ENCODE data around the gene SRF.

SRF gene

DNA sequence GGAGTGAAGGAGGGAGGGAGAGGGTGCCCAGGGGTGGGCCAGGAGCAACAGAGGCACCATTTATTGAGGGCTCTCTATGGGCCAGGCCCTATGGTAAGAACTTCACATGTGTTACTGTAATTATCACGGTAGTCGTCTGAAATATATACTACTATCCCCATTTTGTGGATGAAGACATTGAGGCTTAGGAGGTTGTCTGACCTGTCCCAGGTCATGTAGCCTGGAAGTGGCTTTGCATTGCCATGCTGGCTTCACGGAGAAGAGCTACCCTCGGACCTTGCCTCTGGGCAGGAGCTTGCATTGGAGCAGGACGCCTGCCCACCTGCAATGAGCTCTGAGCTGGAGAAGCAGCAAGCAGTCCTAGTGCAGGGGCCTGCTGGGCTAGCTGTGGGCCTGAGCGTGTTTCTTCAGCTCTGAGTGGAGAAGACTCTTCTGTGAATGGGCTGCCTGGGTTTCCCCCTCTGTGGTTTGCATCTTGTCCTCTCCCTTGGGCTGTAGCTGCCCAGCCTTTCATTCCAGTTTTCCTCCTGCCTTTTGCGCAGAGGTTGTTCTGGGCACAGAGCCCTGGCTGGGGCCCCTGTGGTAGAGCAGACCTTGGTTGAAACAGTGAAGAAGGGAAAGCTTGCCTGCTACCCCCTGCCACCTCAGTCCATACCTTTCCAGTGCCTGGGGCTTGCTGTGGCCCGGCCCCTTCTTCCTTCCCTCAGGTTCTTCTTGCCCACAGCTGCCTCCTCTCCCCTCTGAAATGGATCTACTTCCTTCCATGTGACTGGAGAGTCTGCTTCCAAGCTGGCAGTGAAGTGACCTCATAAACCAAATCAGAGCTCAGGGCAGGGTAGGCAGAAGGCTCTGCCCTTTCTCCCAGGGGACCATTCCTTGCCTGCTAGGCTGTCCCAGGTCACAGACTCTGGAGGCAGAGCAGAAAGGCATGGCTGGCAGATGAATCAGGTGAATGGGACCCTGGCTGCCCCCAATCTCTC is 24.1 kb upstream of the SRF start:
- no peak for DNase-seq (ENCODE audit: extremely low read depth in 1 of 2, low read depth in 1 of 2)

DNA sequence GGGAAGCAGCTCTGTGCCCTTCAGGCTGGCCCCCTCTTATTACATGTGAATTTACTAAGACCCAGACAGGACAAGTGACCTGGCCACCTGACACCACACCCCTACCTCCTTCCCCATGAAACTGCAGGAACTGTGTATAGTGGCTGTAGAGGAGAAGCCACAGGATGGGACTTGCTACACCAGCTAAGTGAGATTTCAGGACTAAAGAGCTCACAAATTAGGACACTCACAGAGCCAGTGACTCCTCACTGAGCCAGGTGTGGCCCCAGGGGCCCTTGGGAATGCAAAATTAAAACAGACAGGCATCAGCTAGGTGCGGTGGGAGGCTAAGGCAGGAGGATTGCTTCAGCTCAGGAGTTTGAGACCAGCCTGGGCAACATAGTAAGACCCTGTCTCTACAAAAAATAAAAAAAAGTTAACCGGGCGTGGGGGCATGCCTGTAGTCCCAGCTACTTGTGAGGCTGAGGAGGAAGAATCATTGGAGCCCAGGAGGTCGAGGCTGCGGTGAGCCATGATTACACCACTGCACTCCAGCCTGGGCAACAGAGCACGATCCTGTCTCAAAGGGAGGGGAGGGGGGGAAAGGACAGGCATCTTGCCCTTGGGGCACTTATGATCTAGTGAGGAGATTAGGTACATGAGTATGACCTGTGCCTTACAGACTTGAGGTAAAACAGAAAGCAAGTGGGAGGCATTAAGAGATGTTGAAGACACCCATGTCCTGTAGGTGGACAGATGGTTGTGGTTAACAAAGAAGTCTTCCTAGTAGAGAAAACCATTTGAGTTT is 23.2 kb upstream of the SRF start:
- no peak for DNase-seq (ENCODE audit: extremely low read depth in 1 of 2, low read depth in 1 of 2)

DNA sequence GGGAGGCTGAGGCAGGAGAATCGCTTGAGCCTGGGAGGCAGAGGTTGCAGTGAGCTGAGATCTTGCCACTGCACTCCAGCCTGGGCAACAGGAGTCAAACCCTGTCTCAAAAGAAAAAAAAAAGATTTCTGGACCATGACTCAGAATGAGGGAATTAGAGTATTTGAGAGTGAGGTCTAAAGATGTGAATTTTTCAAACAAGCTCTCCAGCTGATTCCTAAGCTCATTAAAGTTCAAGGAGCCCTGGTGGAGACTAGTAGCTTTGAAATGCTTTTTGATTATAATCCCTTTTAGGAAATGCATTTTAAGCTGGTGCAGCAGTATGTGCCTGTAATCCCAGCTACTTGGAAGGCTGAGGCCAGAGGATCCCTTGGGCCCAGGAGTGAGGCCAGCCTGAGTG is 21.8 kb upstream of the SRF start:
- DNase-seq (ENCODE audit: extremely low read depth in 1 of 2, low read depth in 1 of 2): no peak

DNA sequence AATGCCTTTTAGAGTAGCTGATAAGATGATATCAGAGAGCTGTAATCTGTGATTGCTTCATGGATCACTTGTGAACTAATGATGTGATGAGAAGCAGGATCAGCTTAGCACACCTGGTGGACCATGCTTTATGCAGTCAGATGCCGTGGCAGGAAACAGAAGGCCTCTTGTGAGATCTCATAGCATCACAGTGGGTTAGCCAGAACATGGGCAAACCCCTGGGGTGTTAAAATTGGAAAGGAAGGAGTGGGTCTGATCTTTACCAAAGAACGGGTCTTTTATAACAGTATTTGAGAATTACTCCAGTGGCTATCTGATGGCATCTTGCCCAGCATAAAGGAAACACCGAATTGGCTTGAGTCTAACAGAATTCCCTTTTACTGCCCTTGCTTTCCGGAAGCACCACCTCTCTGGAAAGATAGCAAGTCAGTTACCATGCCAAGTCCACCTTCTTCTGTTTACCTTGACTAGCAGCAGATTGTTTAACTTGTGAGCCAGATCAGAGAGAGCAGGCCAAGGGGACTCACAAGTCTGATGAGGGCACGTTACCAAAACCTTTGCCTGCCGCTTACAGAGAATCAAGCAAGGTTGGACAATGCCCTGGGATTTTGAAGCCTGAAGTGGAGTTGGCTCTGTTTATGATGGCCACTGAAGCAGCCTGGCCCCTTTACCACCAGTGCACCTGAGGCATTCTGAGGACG is 20.9 kb upstream of the SRF start:
- DNase-seq (ENCODE audit: extremely low read depth in 1 of 2, low read depth in 1 of 2): no peak

DNA sequence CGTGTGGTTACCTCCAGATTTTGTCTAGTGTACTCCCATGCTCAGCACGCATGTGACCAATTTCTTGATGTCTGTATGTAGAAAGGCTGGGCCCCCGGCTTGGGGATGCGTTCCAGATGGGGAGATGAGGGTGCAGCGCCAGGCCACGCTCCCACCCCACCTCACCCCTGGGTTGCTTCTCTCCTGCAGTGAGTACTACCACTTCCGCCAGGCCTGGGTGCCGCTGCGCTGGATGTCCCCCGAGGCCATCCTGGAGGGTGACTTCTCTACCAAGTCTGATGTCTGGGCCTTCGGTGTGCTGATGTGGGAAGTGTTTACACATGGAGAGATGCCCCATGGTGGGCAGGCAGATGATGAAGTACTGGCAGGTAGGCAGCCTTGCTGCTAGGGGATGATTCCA is 11.5 kb upstream of the SRF start:
- DNase-seq (ENCODE audit: extremely low read depth in 1 of 2, low read depth in 1 of 2): no peak

DNA sequence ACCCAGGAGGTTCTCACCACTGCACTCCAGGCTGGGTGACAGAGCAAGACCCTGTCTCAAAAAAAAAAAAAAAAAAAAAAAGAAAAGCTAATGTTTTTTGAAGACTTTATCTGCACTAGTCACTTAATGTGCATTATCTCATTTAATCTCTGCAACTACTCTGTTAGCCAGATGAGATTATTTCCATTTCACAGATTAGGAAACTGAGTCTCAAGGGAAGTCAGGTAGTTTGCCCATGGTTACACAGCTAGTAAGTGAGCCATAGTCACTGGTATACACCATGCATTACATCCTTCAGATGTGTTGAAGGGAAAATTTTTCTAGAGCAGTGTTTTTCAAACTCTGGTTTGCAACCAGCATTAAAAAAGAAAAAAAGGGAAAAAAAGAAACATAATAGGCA is 7.2 kb upstream of the SRF start:
- DNase-seq (ENCODE audit: extremely low read depth in 1 of 2, low read depth in 1 of 2): no peak

DNA sequence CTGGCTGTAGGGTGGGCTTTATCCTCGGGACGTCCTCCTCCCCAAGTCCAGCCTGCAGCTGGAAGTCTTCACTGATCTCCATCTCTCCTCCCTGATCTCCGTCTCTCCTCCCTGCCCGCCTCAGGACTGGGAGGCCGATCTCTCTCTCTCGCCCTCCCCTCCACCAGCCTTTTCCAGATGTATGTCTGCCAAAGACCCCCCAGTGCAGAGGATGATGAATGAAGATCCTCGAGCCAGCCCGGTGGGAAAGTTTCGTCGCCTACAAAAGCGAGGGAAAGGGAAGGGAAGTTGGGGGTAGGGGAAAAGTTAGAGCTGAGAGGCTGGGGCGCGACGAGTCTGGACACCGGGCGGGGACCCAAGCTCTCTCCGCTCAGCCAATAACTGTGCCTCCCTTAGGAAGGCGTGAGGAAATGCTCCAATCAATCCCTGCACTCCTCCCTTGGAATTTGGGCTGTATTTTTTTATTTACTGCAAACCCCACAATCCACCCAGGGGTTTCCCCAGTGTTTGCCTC is 595 bp upstream of the SRF start:
- DNase-seq (ENCODE audit: extremely low read depth in 1 of 2, low read depth in 1 of 2): no peak

DNA sequence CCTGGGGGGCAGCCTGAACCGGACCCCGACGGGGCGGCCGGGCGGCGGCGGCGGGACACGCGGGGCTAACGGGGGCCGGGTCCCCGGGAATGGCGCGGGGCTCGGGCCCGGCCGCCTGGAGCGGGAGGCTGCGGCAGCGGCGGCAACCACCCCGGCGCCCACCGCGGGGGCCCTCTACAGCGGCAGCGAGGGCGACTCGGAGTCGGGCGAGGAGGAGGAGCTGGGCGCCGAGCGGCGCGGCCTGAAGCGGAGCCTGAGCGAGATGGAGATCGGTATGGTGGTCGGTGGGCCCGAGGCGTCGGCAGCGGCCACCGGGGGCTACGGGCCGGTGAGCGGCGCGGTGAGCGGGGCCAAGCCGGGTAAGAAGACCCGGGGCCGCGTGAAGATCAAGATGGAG is 636 bp downstream of the SRF start:
- peak in 1 of 2 donors; percentile 28 for DNase-seq (ENCODE audit: extremely low read depth in 1 of 2, low read depth in 1 of 2)

DNA sequence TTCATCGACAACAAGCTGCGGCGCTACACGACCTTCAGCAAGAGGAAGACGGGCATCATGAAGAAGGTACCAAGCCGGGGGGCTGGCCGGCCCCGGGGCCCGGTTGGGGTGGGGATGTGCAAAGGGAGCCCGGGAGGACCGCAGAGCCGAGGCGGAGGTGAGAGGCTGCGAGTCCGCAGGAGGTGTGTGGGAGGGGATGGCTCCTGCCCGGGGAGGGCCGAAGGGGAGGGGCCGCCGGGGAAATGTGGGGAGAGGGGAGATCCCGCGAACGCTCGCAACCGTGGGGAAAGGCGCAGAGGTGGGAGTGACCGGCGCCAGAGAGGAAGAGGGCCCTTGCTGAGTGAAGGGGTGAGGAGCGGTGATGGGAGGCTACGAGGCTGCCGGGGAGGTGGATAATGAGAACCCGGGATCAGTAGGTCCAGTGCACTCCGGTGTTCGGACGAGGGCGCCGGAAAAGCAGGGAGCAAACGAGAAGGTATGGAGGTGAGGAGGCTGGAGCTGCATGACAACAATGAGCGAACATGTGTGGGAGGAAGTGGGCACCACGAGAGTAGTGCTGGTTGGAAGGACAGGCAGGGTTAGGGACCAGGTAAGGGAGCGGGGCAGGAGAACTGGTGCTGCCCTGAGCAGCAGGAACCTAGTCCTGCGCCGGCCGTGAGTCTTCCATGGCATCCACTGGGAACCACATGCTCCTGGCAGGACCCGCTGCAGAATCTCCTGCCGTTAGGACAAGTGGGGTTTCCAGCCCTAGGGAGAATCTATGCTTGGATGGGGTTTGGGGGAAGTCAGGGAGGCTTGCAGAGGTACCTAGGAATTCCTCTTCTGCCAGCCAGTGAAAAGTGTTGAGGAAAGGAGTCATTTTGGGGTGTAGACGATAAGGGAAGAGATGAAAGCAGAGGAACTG is 1.3 kb downstream of the SRF start:
- peak in 1 of 2 donors; percentile 32 for DNase-seq (ENCODE audit: extremely low read depth in 1 of 2, low read depth in 1 of 2)

DNA sequence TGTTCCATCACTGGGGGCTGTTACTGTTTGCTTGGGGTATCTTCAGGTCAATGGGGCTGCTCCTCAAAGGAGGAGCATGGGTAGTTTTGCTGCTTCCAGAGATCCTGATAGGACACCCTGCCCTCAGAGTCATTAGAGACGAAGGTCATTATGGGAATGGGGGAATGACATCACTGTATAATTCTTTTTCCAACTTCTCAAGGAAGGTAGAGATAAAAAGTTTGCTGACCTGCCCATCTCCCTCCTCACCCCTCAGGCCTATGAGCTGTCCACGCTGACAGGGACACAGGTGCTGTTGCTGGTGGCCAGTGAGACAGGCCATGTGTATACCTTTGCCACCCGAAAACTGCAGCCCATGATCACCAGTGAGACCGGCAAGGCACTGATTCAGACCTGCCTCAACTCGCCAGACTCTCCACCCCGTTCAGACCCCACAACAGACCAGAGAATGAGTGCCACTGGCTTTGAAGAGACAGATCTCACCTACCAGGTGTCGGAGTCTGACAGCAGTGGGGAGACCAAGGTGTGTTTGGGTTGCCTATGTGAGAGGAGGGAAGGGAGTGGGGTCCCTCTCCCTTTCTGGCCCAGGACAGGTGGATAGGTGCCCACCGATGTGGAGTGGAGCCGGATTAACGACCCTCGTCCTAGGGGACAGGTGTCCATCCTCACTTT is 2.7 kb downstream of the SRF start:
- DNase-seq (ENCODE audit: extremely low read depth in 1 of 2, low read depth in 1 of 2): no peak

DNA sequence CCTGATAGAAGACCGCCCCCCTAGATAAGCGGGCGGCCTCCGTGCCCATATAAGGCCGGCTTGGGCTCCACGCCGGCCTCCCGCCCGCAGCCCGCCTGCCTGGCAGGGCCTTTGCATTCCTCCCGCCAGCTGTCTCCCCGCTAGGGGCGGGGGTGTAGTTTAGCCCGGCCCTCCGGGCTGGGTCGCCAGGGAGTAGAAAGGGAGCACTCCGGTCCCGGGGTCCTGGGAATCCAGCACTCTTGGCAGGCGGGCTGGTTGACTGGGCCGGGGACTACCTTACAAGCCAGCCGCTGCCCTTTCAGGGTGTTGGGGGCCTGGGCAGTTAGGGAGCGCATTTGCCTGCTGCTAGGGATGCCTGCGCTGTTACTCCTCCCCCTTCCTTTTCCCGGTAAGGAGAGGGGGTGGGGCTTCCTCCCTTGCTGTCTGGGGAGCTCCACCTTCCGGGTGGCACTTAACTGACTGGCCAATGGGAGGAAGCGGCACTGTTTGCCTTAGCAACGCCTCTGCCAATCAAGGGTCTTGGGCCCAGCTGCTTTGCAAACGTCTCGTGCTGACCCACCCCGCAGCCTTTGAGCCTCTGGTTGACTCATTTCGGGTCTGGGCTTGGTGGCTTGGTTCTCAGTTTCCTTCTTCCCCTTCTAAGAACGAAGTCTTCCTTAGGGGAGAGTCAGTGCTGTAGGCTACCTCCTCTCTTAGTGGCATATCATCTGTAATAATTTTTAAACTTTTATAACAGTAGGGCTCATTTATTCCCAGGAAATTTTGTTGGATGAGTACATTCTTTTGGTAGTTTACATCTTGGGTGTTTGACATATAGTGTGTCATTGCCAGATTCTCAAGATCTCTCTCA is 3.4 kb downstream of the SRF start:
- peak; percentile 85 to 92 for DNase-seq (ENCODE audit: extremely low read depth in 1 of 2, low read depth in 1 of 2)

DNA sequence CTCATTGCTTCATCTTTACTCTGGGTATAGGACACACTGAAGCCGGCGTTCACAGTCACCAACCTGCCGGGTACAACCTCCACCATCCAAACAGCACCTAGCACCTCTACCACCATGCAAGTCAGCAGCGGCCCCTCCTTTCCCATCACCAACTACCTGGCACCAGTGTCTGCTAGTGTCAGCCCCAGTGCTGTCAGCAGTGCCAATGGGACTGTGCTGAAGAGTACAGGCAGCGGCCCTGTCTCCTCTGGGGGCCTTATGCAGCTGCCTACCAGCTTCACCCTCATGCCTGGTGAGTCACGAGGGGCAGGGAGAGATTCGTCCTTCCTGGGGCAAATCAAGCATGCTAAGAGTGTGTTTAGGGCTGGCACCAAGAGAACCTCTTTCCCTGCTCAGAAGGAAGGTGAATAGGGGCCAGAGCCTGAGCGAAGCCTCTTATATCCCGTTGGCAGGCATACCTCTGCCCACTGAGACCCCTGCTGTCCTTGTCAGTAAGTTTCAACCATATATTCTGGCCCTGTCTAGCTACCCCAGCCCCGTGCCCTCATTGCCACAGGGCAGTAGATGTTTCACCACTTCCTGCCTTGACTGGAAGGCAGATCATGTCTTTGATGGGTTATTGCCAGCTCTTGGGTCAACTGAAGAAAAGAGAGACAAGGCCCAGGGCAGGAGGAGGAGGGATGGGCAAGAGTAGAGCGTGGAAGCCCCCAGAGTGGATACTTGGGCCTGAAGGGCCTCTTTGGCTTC is 4.8 kb downstream of the SRF start:
- no peak for DNase-seq (ENCODE audit: extremely low read depth in 1 of 2, low read depth in 1 of 2)

DNA sequence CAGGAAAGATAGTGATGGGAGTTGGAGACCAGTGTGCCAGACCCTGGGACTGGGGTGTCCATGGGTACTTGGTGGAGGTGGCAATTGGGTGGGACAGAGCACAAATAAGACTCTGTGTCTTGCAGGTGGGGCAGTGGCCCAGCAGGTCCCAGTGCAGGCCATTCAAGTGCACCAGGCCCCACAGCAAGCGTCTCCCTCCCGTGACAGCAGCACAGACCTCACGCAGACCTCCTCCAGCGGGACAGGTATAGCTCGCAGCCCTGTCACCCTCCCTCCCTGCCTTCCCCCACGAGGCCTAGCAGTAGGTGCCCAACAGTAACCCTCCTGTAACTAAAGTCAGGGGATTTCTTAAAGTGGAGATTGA is 5.3 kb downstream of the SRF start:
- DNase-seq (ENCODE audit: extremely low read depth in 1 of 2, low read depth in 1 of 2): no peak

DNA sequence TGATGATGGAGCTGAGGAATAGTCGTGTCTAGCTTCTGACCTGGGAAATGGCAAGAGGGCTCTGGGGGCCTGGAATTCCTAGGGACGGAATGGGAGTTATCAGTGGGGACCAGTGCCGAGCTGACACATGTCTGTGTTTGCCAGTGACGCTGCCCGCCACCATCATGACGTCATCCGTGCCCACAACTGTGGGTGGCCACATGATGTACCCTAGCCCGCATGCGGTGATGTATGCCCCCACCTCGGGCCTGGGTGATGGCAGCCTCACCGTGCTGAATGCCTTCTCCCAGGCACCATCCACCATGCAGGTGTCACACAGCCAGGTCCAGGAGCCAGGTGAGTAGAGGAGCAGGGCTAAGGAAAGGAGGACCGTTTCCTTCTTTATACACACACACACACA is 7.1 kb downstream of the SRF start:
- no peak for DNase-seq (ENCODE audit: extremely low read depth in 1 of 2, low read depth in 1 of 2)

DNA sequence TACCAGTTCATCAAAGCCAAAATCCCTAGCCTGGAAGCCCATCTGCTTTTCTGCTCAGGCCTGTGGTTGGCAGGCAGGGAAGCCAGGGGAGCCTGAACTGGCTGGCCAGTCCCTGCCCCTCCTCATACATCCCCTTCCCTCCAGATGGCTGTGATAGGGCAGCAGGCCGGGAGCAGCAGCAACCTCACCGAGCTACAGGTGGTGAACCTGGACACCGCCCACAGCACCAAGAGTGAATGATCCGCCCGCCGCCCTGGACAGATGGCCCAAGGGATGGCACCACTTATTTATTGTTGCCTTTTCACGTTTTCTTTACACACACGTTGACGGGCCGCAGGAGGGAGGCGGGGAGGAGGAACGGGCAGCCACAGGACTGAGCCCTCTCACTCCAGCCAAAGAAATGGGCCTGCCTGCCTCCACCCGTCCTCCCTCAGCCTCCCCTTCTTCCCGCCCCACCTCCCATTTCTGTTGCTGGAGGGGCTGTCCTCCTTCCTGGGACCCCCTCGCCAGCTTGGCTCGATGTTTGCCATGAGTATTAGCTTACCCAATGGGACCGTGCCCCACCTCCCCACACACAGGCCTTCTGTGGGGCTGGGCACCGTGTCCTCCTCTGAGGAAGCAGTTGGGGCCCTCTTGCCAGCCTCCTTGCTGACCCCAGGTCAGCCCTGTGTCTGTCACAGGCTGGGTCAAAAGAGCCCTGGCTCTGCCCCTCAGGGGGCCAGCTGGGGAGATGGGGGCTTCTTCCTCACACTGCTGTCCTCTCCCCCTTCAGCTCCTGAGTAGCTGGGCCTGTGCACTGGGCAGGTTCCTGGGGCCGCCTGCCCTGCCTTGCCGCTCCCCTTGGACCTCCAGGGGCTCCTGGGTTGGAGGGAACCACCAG is 8.1 kb downstream of the SRF start:
- no peak for DNase-seq (ENCODE audit: extremely low read depth in 1 of 2, low read depth in 1 of 2)

DNA sequence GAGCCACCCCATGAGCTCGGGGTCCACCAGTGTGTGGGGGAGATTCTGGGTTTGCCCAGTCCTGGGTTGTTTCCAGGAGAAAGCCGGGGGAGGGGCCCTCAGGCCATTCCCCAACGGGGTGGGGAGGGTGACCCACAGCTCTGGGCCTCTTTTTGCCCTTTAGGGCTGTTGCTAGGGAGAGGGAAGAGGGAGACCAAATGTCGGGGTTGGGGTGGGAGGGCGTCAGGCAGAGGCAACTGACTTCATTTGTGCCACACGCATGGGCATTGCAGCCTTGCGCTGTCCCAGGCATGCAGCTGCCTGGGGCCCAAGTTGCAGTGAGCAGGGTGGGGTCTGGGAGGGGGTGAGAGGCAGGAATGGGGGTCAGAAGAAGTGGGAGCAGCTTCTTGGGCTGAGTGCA is 9.0 kb downstream of the SRF start:
- no peak for DNase-seq (ENCODE audit: extremely low read depth in 1 of 2, low read depth in 1 of 2)

DNA sequence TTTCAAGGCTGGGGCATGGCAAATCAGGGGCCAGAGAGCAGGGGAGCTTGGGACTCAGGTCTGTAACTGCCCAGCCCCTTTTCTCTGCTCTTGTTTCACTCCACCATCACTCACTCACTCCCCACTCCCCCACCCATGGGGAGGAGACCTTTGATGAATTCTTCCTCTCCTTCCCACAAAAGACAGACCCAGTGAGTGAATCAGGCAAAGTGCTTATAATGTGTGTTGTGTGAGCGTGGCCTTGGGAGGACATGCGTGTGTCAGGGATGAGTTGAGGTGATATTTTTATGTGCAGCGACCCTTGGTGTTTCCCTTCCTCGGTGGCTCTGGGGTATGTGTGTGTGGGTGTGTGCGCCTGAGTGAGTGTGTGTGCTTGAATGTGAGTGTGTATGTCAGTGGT is 9.9 kb downstream of the SRF start:
- no peak for DNase-seq (ENCODE audit: extremely low read depth in 1 of 2, low read depth in 1 of 2)
